NCI-H774 (cell line): ENCODE data around the gene PEAR1.

Experiments
- DNase-seq: peaks from one replicate; lab custom pipeline; 2025; lab: John Stamatoyannopoulos, UW

Gene PEAR1

GRCh38 chr1:156939786-156940334 is 46.3 kb downstream of the PEAR1 start:
- DNase-seq, result no peak

- DNase-seq, result no peak
These were observed 48.2 kb downstream of the PEAR1 start for GRCh38 chr1:156941675-156942074.

- no peak for DNase-seq
These were observed 48.7 kb downstream of the PEAR1 start for GRCh38 chr1:156942176-156942575.

- no peak for DNase-seq
These were observed 49.1 kb downstream of the PEAR1 start for GRCh38 chr1:156942576-156942975.

GRCh38 chr1:156943756-156944155 is 50.2 kb downstream of the PEAR1 start:
- DNase-seq, result no peak

GRCh38 chr1:156944268-156944667 is 50.8 kb downstream of the PEAR1 start:
- no peak for DNase-seq

- no peak for DNase-seq
These were observed 51.3 kb downstream of the PEAR1 start for GRCh38 chr1:156944848-156945247.

- no peak for DNase-seq
These were observed 52.6 kb downstream of the PEAR1 start for GRCh38 chr1:156945881-156946661.

- DNase-seq, result no peak
These were observed 53.6 kb downstream of the PEAR1 start for GRCh38 chr1:156947127-156947526.

- no peak for DNase-seq
These were observed 54.5 kb downstream of the PEAR1 start for GRCh38 chr1:156947818-156948525.

- no peak for DNase-seq
These were observed 55.2 kb downstream of the PEAR1 start for GRCh38 chr1:156948708-156949107.

GRCh38 chr1:156949127-156949526 is 55.6 kb downstream of the PEAR1 start:
- DNase-seq, result no peak

- no peak for DNase-seq
These were observed 57.9 kb downstream of the PEAR1 start for GRCh38 chr1:156951371-156951770.

GRCh38 chr1:156953571-156953970 is 60.1 kb downstream of the PEAR1 start:
- DNase-seq, result no peak

- DNase-seq, result no peak
These were observed 62.8 kb downstream of the PEAR1 start for GRCh38 chr1:156956333-156956732.

GRCh38 chr1:156957634-156958033 is 64.1 kb downstream of the PEAR1 start:
- no peak for DNase-seq

GRCh38 chr1:156958247-156958714 is 64.8 kb downstream of the PEAR1 start:
- no peak for DNase-seq

GRCh38 chr1:156959414-156959813 is 65.9 kb downstream of the PEAR1 start:
- DNase-seq, result no peak

GRCh38 chr1:156959925-156960324 is 66.4 kb downstream of the PEAR1 start:
- DNase-seq, result no peak

GRCh38 chr1:156961709-156962108 is 68.2 kb downstream of the PEAR1 start:
- DNase-seq, result no peak

- DNase-seq, result no peak
These were observed 70.1 kb downstream of the PEAR1 start for GRCh38 chr1:156963621-156964020.

GRCh38 chr1:156964441-156964840 is 70.9 kb downstream of the PEAR1 start:
- no peak for DNase-seq
